ENCODE data around the gene MED23. TPM values are rescaled to one million over a fixed set of nuclear protein-coding genes. Genes with fewer than 3 reads are reported as not detected.
"Not testable (repeated sequence)": the region's sequence is repeated elsewhere in the genome, so short reads cannot be mapped to it uniquely, and the experiment has no call there.

Gene MED23
- total RNA-seq, 1 donor from 2014 or later, result 10.6 TPM

DNA sequence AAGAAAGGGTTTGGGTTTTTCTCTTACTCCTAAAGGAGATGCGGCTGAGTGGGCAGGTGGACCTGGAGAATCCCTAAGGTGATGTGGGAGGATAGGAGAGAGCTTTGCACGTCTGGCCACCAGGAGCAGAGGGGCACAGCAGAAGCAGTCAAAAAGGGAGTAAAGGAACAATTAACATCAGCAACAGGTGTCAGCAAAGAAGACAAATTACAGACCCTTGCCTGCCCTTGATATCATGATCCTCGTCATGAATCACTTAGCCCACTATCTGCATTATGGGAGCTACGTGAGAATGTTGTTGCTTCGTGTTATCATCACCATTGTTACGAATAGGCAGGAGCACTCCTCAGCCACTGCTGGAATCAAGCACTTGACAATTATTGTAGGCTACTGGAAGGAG is 80.6 kb downstream of the MED23 start:
- intact Hi-C loops (cut with DNase I), result no loop called here
- DNase-seq, result no peak
- ATAC-seq (ENCODE audit: poor library complexity), result no peak

DNA sequence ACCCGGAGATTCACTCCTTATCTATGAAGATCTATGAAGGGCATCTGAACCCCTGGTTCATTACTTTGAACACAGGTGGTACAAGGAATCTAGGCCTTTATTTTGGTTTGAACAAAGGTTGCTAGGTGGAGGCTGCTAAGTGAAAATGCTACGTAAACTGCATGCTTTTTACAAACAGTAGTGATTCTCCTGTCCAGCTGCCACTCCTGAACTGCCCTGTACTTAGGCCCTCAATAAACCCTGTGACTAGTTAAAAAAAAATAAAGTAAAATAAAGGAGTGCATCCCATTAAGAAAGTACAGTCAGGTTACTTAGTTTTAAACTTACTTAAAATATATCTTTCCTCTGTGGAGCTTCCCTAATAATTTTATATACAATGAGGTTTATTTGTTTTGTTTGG is 82.7 kb downstream of the MED23 start:
- DNase-seq (no peak), ATAC-seq (ENCODE audit: poor library complexity) (no peak)
- intact Hi-C loops (cut with DNase I), result no loop called here

DNA sequence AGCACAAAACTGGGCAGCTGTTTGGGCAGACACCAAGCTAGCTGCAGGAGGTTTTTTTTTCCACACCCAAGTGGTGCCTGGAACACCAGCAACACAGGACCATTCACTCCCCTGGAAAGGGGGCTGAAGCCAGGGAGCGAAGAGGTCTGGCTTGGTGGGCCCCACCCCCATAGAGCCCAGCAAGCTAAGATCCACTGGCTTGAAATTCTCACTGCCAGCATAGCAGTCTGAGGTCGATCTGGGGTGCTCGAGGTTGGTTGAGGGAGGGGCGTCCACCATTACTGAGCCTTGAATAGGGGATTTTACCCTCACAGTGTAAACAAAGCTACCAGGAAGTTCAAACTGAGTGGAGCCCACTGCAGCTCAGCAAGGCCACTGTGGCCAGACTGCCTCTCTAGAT is 89.4 kb downstream of the MED23 start:
- intact Hi-C loops (cut with DNase I), result loop anchor here (10.0 kb wide), 1 partner anchor 344 kb away; no protein-coding TSS in a partner anchor
- not testable (repeated sequence) for DNase-seq; ATAC-seq (ENCODE audit: poor library complexity)

DNA sequence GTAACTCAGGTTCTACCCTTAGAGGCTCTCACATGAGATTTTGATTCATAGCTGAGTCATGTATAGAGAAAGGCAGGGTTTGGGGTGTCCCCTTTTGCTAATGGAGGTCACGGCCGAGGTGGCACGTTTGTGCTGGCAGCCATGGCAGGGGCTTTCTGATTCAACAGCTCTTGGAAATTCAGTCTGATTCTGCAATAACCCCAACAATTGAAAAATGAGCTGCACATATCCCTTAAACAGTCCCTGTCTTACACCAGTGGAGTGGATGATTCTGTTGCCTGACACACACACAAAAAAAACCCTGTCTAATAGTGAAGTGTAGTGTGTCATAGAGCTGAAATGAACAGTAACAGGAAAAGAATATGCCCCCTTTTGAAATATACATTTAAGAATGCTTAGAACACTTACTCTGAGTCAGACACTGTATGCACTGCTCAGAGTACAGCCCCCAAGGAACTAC is 95.4 kb downstream of the MED23 start:
- intact Hi-C loops (cut with DNase I), result loop anchor here (5.0 to 10.0 kb wide), 2 partner anchors 338 to 645 kb away; no protein-coding TSS in a partner anchor
- DNase-seq (no peak), ATAC-seq (ENCODE audit: poor library complexity) (no peak)

DNA sequence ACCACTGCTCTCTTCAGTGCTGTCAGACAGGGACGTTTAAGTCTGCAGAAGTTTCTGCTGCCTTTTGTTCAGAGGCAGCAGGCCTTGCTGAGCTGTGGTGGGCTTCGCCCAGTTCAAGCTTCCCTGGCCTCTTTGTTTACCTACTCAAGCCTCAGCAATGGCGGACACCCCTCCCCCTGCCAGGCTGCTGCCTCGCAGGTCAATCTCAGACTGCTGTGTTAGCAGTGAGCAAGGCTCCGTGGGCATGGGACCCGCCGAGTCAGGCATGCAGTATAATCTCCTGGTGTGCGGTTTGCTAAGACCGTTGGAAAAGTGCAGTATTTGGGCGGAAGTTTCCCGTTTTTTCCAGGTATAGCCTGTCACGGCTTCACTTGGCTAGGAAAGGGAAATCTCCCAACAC is 96.4 kb downstream of the MED23 start:
- DNase-seq; ATAC-seq (ENCODE audit: poor library complexity): not testable (repeated sequence)
- intact Hi-C loops (cut with DNase I), result loop anchor here (5.0 to 10.0 kb wide), 2 partner anchors 337 to 644 kb away; no protein-coding TSS in a partner anchor

DNA sequence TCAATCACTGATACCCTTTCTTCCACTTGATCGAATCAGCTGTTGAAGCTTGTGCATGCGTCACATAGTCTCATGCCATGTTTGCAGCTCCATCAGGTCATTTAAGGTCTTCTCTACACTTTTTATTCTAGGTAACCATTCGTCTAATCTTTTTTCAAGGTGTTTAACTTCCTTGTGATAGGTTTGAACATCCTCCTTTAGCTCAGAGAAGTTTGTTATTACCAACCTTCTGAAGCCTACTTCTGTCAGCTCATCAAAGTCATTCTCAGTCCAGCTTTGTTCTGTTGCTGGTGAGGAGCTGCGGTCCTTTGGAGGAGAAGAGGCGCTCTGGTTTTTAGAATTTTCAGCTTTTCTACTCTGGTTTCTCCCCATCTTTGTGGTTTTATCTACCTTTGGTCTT is 97.1 kb downstream of the MED23 start:
- DNase-seq; ATAC-seq (ENCODE audit: poor library complexity): not testable (repeated sequence)
- intact Hi-C loops (cut with DNase I), result loop anchor here (5.0 to 10.0 kb wide), 2 partner anchors 336 to 644 kb away; no protein-coding TSS in a partner anchor

DNA sequence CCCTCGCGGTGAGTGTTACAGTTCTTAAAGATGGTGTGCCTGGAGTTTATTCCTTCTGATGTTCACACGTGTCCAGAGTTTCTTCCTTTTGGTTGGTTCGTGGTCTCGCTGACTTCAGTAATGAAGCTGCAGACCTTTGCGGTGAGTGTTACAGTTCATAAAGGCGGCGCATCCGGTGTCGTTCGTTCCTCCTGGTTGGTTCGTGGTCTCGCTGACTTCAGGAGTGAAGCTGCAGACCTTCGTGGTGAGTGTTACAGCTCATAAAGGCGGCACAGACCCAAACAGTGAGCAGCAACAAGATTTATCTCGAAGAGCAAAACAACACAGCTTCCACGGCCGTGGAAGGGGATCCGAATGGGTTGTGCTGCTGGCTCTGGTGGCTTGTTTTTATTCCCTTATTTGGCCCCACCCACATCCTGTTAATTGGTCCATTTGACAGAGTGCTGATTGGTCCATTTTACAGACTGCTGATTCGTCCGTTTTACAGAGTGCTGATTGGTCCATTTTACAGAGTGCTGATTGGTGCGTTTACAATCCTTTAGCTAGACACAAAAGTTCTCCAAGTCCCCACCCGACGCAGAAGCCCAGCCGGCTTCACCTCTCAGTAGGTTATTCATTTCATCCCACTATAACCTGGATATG is 103.2 kb downstream of the MED23 start:
- no peak for ATAC-seq (ENCODE audit: poor library complexity)

DNA sequence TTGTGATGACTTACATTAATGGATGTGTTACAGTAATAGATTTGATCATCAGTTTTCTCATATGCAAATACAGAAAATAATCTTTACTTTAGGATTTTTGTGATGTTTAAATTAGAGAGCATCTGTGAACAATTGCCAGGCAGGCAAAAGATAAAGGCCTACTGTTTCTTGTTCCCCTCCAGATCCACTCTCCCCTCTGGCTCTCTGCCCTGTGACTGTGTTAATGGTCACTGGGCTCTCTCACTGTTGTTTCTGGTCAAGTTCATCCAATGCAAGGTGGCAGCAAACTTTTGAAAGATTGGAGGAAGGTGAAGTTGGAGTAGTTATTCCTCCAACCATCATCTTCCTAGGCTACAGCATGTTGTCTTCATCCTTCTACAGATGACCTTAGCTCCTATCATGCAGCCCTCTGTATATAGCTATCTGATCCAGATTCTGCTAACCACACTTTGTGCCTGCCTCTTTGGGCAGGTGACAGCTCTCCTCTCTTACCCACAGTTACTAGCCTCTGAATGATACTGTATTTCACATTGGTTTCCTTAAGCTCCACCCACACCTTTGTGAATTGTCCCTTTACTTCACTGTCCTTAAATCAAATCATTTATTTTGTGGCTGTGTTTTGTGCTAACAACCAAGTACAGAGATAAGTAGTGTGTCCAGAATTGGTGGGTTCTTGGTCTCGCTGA is 103.9 kb downstream of the MED23 start:
- no peak for ATAC-seq (ENCODE audit: poor library complexity)
- intact Hi-C loops (cut with DNase I), result no loop called here
- no peak for DNase-seq

More for the DNA sequence above, 103.2 kb downstream of the MED23 start:
- intact Hi-C loops (cut with DNase I), result no loop called here
- DNase-seq, result no peak

Other genes starting within 250 kb of the MED23 start
- not detected for gene ARG1, start 55.0 kb downstream of the MED23 start, total RNA-seq
- 0.11 TPM for gene ENPP3, start 9.1 kb upstream of the MED23 start, total RNA-seq
- not detected for gene OR2A4, start 73.2 kb upstream of the MED23 start, total RNA-seq
- not detected for gene CTAGE9, start 82.8 kb upstream of the MED23 start, total RNA-seq
- 2.2 TPM for gene ENPP1, start 179.8 kb upstream of the MED23 start, total RNA-seq

Data from Right ventricle myocardium superior (tissue), 1 donor.